Purkinje cell (primary cell): ENCODE data around the gene MTPN. TPM values are rescaled to one million over a fixed set of nuclear protein-coding genes. Genes with fewer than 3 reads are reported as not detected.

Experiments used
- polyA plus RNA-seq: library from polyadenylated mRNA; unstranded; fragments of >200 nt; fragmentation: Nextera tagmentation; gene quantifications from 2 replicates; pipeline ENCODE4 v1.2.1, GENCODE V29; 2014

The MTPN gene
- polyA plus RNA-seq, result 82.9 and 86.2 TPM in 2 replicates

GRCh38 chr7:135977007-135977741, at the start of gene MTPN:
MTPN (minus strand) TSS chr7:135977359; CDS start chr7:135977100, 259 bp downstream.

Other genes with a start within 250 kb of the MTPN start
- gene SLC13A4, start 249.2 kb downstream of the MTPN start, polyA plus RNA-seq, result 0.04 and 0.46 TPM in 2 replicates
- 0.42 TPM in 1 of 2 replicates, not detected in the other for gene FAM180A, start 228.5 kb downstream of the MTPN start, polyA plus RNA-seq